HG03095 (cell line): ENCODE data around the gene PROK1.

Experiments used
- ATAC-seq: cut with Tn5 transposase; IDR thresholded peaks from one replicate; pipeline ENCODE4 v1.9.1; 2021; ENCODE audit warnings: moderate library complexity; ENCODE audit not compliant: unreplicated experiment

Gene PROK1

GRCh38 chr1:110464340-110464739 lies 13.4 kb downstream of the PROK1 start:
- ATAC-seq, result no peak

DNA sequence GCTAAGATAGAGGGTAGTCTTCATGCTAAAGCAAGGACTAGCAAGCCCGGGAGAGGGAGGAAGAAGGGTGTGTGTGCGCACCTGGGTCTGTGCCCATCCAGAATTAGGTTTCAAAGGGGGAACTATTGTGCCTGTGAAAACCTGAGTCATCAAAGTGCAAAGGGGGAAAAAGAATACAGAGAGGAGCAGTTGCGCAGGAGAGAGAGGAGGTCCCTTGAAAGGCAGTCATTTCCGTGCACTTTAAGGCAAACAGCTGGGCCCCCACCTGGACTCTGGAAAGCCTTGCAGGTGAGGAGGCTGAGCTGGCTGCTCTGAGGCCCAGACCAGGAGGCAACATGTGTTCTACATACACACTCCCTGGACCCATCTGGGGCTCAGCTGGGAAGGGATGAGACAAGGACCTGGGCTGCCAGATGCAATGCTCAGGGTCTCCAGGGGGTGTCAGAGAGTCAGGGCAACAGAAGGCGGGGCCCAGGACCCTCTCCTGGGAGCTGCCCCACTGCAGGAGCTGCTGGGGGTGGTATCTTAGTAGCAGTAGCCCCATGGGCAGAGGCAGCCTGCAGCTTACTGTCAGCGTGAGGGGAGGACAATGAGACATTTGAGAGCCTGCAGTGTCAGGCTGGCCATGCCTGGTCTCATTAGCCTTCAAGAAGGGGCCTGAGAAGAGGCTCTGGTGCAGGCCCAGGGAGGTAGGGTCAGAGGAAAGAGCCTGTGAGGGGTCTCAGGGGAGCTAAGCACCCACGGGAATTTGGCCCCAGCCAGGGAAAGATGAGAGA lies 14.3 kb downstream of the PROK1 start:
- no peak for ATAC-seq

DNA sequence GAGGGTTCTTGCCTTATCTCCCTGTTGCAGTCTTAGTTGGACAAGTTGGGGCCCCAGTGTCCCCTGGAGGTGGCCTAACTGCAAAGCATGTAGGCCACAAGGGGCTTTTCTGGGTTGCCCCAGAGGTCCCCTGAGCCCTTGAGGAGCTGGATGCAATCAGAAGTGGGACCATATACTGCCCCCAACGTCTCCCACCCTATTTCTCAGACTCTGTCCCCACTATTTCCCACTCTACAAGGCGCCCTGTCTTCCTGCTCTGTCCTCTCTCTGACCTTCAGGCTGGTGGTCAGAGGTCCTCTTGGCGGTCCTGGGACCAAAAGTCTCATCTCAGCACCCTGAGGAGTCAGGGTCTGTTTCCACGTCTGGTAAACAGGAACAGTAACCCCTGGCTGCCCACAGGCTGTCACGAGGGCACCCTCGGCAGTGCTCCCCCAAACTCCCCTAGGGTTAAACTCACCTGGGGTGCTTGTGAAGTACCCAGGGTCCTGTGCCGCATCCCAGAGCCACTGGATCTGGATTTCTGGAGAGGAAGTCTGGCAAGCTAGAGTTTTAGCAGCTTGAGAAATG lies 14.9 kb downstream of the PROK1 start:
- ATAC-seq, result no peak

DNA sequence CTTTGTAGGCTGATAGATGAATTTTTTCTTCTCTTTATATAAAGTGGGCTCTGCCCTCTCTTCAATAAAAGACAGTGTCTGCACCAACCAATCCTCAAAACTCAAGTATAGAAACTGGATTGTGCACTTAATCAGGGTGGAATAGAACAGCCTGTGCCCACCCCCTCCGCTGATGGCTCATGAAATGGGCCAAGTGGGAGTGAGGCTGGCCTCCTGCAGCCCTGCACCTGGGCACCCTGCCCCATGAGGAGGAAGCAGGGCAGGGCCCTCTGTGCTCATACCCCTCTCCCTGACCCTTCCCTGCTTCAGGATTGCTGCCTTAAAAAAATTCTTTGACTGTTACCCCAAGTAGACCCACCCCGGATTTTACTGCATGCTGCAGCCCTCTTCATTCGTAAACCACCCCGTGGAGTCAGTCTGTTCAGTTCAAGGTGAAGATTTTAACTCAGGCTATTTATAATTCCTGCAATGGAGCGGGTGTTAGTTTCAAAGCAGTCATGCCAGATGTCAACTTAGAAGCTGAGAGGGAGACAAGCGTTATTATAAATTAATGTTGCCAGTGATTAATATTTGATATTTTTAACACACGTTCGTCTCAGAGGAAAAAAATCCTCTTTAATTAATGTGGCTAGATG lies 15.8 kb downstream of the PROK1 start:
- ATAC-seq, result no peak

GRCh38 chr1:110471131-110471530 lies 20.2 kb downstream of the PROK1 start:
- no peak for ATAC-seq

DNA sequence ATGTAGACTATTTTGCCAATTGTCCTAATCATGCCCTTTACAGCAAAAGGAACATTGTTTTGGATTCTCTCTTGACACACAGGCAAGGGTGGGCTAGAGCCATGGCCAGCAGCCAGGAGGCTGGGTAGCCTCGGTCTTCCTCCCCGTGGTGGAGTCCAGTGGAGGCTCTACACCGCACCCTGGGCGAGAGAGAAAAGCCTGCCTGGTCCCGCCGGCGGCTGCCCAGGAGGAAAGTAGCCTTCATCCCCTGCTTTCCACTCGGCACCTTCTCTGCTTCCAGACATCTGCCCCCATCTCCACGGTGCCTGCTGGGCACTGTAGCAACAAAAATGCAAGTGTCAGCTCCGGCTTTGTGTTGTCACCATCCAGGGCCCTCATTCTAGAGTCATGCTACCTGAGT lies 21.6 kb downstream of the PROK1 start:
- ATAC-seq, result no peak

DNA sequence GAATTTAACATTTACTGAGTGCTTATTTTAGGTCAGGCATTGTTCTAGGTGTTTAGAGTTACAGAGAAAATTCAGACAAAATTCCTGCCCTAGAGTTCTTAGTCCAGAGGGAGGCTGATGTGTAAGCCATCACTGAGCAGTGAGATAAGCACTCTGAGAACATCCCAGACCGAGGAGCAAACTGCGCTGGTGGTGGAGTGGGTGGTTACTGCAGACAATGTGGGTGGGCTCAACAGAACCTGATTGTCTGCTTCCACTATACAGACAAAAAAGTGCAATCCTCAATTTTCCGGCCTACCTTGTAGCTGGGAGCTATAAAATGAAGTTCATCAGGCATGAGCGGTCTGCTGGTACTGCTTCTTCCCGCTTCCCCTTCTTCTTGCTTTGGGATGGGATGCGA lies 23.5 kb downstream of the PROK1 start:
- no peak for ATAC-seq

- ATAC-seq, result no peak
Observed at GRCh38 chr1:110475362-110476027, 24.5 kb downstream of the PROK1 start.

DNA sequence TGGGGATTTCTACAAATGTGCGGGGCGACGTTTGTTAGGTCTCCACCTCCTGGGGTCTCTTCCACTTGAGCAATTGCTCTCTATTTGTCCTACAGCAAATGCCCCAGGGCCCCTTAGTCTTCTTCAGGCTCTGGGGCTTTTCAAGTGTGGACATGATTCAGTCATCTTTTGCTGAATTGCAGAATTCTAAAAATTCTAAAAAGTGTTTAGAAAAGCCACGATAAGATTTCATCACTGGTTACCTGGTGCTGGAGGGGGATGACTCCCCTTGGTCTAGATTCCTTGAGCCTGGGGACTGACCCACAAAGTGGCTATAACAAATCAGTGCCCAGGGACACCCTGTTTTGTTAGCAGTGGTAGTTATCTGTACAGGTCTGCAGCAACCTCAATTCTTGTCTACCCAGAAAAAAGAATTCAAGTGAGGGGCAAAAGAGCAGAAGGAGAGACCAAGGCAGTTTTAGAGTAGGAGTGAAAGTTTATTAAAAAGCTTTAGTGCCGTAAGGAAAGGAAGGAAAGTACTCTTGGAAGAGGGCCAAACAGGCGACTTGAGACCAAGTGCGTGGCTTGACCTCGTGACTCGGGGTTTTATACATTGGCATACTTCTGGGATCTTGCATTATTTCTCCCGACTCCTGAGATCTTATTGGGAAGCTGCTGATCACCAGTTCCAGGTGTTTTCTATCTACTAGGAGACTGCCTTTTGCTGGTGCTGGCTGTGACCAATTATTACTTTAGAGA lies 25.2 kb downstream of the PROK1 start:
- ATAC-seq, result no peak

GRCh38 chr1:110477041-110477440 lies 26.1 kb downstream of the PROK1 start:
- ATAC-seq, result no peak

GRCh38 chr1:110477445-110477957 lies 26.6 kb downstream of the PROK1 start:
- no peak for ATAC-seq

GRCh38 chr1:110477967-110478640 lies 27.2 kb downstream of the PROK1 start:
- no peak for ATAC-seq

- ATAC-seq, result no peak
Observed at GRCh38 chr1:110478886-110479285, 27.9 kb downstream of the PROK1 start.

DNA sequence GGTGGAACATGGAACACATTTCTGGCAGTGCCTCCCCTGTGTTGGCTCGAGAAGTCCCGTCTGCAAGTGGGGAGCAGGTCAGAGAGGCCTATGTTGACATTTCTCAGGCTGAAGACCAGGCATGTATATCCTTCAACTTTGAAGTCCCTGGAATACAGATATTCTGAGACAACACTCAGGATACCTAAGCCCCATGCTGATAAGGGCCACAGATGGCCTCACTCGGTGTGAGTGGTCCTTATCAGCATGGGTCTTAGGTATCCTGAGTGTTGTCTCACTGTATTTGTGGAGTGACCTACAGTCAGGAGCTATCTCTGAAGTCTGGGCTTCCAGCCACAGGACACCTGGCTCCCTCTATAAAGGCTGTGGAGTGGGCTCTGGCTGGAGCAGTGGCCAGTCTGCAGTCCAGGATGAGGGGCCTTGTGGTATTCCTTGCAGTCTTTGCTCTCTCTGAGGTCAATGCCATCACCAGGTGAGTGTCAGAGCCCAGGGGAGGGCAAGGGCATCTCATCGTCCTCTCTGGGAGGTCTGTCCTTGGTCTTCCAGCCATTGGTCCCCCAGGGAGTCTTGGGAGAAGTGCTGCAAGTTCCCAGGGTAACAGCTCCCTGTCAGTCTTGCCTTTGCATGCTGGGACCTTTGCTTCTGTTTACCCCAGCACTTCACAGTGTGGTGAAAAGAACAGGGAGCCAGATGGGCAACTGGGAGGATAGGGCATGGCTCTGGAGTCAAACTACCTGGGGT lies 29.6 kb downstream of the PROK1 start:
- ATAC-seq, result no peak

DNA sequence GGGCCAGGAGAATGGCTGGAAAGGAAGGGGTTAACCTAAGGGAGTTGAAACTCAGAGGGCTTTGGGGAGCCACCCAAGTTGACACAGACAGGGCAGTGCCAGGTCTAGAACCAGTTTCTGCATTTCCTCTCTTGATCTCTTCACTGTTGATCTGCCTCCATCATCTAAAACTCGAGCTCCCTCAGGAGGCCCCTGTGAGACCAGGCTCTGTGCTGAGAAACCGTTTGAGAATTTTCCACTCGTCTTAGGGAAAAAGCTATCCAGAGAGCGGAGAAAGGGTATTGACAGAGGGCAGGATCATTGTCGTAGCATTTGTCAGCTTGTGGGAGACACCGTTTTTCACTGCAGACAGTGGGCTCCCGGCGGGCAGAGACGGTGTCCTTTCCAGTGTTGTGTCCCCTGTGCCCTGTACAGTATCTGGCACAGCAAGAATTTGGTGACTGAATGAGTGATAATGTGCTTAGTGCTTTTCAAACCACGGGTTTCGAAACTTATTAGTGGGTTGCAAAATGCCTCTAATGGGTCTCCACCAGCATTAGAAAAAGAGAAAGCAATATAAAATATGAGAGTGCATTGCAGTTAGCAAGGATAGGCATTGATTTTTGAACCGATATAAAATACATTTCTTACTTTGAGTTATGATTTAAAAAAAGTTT lies 31.1 kb downstream of the PROK1 start:
- no peak for ATAC-seq

DNA sequence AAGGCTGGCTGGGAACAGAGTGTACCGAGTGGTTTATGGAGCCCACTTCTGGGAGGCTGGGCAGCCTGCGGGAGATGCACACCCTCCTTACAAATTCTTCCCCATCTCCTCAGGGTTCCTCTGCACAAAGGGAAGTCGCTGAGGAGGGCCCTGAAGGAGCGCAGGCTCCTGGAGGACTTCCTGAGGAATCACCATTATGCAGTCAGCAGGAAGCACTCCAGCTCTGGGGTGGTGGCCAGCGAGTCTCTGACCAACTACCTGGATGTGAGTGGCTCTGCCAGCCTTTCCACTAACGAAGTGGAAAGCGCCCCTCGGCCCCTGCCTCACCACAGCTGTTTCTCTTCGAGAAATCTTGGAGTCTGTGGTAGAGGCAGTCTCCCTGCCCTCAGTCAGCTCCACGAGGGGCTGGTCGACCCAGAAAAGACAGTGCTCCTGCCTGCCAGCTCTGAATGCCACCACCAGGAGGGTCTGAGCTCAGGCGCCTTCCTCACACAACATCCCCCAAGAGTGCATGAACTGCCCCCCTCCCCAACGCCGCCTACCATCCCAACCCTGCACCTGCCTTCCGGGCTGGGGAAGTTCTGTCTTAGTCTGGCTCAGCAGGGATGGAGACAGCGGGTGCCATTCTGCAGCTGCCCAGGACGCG lies 31.8 kb downstream of the PROK1 start:
- ATAC-seq, result no peak

DNA sequence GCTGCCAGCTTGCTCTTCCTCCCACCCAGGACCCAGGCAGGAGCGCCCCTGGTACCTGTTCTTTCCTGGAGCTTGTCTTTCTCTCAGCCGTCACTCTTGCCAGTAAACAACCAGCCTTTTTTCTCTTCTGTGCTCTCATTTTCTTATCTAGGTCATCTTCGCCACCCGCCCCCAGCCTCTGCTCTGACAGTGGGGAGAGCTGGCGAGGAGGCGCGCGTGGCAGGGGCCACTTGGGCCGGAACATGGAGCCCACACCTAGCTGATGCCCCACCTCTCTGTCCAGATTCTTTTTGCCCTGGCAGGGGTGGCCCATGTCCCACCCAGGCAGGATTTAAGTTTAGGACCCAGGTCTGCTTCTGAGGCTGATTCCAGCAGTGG lies 32.3 kb downstream of the PROK1 start:
- no peak for ATAC-seq

DNA sequence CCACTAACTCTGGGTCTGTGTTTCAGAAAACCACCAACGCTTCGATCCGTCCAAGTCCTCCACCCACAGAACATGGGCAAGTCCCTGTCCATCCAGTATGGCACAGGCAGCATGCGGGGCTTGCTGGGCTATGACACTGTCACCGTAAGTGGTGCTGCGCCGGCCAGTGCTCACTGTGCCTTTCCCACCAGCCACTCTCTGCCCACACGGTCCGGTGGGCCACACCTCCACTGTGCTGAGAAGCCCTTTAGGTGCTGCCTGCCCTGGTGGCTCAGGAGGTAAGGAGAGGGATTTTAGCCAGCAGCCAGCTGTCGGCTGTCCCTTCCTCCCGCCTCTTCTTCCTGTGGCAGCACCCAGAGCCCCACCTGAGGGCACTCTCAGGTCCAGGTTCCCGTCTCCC lies 33.9 kb downstream of the PROK1 start:
- no peak for ATAC-seq

- no peak for ATAC-seq
Observed at GRCh38 chr1:110485725-110486124, 34.8 kb downstream of the PROK1 start.
